Stimulated activated CD8-positive, alpha-beta memory T cell treated with anti-CD3 and anti-CD28 coated beads, Interleukin-7, amount 100 ng/mL, for 24 hours (primary cell): ENCODE results near the gene MYCBP.

Experiments
- DNase-seq: peaks from one replicate; pipeline ENCODE4 v3.0.0-alpha.2; 2020; ENCODE audit warnings: low read depth

MYCBP gene

DNA sequence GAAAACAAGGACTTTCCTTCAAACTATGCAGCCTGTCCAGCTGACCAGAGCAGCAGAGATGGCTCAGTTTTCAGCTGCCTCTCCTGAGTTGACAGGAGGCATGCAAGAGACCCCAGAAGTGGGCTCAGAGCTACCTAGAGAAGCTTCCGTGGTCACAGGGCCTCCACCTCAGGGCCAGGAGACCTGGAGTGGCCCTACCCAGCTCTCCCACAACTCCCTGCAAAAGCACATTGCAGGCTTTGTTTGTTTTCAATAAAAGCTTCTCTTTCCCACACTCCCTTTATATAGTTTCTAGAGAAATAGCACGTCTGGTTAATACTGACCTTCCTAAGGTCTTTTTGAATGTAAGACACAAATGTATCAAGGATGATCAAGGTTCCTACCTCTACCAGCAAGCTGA, 53.6 kb downstream of the MYCBP start:
- DNase-seq = no peak

DNA sequence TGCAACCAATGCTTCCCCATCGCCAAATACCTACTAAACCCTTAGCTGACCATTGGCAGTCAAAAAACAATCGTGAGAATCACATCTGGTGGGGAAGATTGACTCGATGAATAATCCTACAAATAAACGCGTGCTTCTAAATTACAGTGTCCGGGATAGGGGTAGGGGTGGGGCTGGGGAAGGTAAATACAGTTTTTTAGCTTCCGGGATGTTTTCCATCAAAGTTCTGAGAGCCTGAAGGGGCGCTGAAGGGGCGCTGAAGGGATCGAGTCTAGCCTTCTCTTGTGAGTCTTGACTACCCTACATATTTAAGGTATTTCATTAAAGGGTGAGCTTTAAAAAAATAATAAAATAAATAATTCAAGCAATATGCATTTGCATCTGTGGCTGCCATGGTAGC, 54.1 kb downstream of the MYCBP start:
- no peak for DNase-seq

DNA sequence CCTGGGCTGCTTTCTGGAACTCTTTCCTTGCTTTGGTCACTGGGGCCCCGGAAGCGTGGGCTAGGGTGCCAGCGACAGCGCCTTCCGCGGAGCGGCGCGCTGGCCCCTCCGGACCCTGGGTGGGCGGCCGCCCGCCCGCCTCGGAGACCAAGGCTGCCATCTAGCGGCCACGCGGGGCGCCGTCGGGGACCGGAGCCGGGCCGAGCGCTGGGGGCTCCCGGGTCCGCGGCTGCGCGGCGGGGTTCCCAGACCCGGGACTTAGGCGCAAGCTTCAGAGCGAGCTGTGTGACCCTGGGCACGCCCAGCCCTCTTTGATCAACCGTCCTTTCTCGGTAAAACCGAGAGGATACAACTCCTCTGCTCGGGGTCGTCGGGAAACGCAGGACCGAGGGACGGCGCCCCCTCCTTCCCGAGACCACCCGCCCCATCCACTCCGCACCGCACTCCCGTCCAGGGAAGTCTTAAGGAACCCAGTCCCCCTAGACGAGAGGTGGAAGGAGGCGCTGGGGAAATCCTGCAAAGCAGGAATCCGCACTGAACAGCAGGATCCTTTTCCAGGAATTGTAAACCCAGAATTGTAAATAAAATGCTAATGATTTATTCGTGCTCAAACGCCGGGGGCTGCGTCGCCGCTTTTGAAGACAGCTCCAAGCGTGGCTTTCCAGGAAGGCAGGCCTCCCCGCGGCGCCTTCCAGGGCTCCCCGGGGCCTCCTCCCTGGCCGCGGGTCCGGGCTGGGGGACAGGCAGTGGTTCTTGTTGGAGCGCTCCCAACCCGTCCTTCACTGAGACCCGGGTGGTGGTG, 54.8 kb downstream of the MYCBP start:
- peak; percentile 25 for DNase-seq

DNA sequence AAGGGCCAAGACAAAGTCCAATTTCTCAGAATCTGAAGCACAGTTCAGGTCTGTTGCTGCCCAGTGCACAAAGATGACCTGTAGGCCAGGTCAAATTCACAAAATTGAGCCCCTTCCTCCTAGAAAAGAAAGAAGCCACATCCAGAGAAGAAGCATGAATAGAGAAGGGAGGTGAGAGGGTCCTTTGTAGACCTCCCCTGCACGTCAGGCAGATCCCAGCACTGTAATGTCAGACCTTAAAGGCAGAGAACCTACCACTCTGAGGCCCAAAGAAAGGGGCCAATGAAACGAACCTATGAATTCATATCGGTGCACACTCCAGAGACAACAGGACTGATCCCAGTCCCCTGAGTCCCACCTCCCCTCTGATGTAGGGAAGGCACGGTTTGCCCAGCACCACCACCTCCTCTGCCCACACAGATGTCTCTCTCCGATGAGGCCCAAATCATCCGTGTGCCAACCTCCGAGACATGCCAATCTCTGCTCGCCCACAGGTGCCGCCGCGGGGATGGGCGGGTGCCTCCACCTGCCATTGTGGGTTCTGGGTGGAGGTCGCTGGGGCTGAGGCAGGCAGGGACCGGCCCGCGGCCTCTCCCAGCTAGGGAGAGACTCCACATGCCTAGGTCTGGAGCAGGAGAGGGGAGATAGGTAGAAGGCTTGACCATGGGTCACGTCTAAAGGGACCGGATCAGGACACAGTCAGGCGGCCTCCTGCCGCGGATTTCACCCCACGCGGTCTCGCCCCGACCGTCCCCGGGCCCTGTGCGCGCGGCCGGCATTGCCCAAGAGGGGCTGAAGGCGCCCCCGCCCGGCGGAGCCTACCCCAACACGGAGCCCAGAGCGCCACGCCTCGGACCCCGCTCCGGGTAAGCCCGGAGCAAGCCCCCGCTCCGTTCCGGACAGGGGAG, 55.6 kb downstream of the MYCBP start:
- DNase-seq = no peak

DNA sequence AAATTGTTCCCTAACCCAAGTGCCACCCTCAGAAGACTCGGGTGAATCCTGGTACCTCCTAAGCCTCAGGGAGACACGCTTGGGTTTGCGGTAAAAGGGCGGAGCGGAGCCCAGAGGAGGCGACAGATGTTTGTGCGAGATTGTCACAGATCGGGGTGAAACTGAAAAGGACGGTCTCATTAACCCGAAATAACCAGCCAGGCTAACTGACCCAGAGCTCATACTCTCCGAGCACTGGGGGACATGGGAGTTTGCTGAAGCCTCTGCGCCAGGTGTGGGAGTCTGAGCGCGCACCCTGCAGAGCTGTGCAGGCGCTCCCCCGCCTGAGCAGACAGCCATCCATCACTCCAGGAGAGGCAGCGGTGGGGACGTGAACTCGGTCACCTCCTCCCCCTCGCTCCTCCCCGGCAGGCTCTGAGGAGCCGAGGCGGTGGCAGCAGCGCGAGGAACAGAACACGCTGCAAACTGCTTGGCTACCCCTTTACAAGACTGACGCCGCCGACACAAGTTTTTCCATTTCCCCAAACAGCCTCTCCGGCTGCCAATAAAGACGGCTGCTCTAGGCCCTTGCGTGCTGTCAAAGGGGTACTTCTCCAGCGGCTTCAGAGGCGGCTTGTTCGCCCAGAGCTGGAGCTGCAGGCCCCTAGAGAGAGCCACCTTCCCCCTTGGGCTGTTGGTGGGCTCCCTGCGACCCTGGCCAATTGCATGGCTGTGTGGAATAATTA, 57.1 kb downstream of the MYCBP start:
- no peak for DNase-seq

DNA sequence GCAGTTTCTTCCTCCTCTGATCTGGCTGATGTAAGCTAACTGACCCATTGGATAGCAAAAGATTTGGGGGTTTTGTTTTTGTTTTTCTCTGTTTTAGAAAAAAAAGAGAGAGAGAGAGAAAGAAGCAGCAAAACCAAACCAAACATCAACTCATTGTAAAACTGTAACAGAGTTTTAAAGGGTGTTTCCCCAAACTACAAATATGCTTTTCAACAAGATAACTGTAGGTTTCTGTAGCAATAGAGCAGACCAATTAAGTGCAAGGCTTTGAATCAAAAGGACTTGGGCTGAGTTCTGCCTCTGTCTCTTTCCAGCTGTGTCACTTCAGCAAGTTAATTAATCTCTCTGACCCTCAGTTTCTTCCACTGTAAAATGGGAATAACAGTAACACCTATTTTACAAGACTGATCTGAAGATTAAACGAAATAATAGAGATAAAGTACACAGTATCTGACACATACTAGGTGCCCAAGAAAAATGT, 58.1 kb downstream of the MYCBP start:
- DNase-seq = no peak

DNA sequence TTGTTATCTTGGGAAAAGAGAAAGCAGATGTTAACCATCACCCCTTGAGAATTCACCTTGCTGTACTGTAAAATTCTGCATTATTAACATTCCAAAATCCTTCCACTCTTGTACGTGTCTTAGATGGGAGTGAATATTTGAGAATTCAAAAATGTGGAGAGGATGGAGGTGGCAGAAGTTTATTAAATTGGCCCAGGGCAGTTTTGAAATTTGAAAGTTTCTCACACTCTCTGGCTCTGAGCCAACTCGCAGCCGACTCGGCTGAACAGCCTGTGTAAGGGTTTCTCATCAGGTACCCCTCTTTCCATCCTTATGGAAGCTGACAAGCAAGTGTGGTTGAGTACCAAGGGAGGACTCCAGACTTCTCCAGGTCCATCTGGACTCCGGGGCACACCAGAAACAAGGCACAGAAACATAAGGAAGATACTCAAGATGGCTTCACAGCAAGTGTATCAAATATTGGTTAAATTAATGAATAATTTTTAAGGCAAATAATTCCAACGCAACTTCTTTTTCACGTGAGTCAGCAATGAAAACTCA, 58.6 kb downstream of the MYCBP start:
- DNase-seq = no peak

DNA sequence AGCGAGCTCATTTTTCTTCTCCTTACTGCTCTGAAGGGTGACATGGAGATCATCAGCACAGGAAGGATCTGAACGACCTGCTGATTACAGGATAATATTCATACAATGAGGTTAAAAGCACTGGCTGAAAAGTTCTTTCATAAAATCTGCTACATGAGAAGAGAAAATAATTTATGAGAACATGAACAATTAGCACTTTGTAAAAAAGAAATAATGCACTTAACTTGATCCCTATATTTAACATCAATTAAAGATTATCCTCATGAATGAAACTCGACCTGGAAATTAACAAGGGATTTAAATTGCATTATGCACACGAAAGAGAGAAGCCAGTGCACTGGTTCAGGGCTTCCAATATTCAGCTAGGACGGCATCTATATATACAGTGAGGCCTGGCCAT, 60.2 kb downstream of the MYCBP start:
- no peak for DNase-seq
